Right lobe of liver (tissue), 6 donors: Measurements from ENCODE around the gene SLC35B4. TPM values are rescaled to one million over a fixed set of nuclear protein-coding genes. Genes with fewer than 3 reads are reported as not detected.

ENCODE experiments used
- ATAC-seq, 4 donors: fragments of 200-7000 bp; cut with Tn5 transposase; one replicate each; pipeline ENCODE4 v1.9.1; 2020; ENCODE audit warnings: mild to moderate bottlenecking in 4 of 4, moderate library complexity in 4 of 4
- DNase-seq, 3 donors: peaks; one replicate each; pipeline ENCODE4 v3.0.0-alpha.2; 2020
- H3K27ac ChIP-seq, 3 donors: fragments of 200-600 bp; one replicate each; pipeline ENCODE4 v1.8.0; 2022
- H3K27me3 ChIP-seq, 2 donors: fragments of 200-600 bp; one replicate each; pipeline ENCODE4 v1.8.0; 2022
- H3K36me3 ChIP-seq, 4 donors: fragments of 200-600 bp; sonication (generic) in 1 of 4; one replicate each; pipeline versions ENCODE4 v1.5.1 to v1.8.0; 2017 to 2022; ENCODE audit warnings: control low read depth in 1 of 4
- H3K4me1 ChIP-seq, 4 donors: fragments of 200-600 bp; sonication (generic) in 1 of 4; one replicate each; pipeline versions ENCODE4 v1.5.1 to v1.8.0; 2017 to 2022; ENCODE audit warnings: control low read depth in 1 of 4
- H3K4me3 ChIP-seq, 3 donors: fragments of 200-600 bp; one replicate each; pipeline ENCODE4 v1.8.0; 2022
- H3K9me3 ChIP-seq, 4 donors: fragments of 200-600 bp; sonication (generic) in 1 of 4; one replicate each; pipeline versions ENCODE4 v1.5.1 to v1.8.0; 2017 to 2022; ENCODE audit warnings: control low read depth in 1 of 4
- CTCF ChIP-seq, 4 donors: fragments of 200-600 bp in 3 of 4; fragments of 450-650 bp in 1 of 4; IDR thresholded peaks; one replicate each; pipeline versions ENCODE4 v1.5.1 to v1.8.0; 2016 to 2022; ENCODE audit warnings: antibody characterized with exemption in 4 of 4, mild to moderate bottlenecking in 2 of 4
- POLR2A ChIP-seq: fragments of 450-650 bp; IDR thresholded peaks from one replicate; pipeline ENCODE4 v1.6.1; 2017; ENCODE audit warnings: antibody characterized with exemption, mild to moderate bottlenecking
- WGBS: methylation state at CpG from one replicate; pipeline ENCODE4 v1.1.6; 2018; ENCODE audit warnings: low coverage, low lambda C conversion rate; ENCODE audit not compliant: insufficient coverage; ENCODE audit errors: missing lambda C conversion rate; 5-methylcytosine and 5-hydroxymethylcytosine counted together
- intact Hi-C, 2 donors: fragments of 100-400 bp; cut with DNase I; formaldehyde crosslinking; loops; one replicate each; pipeline versions ENCODE4 v1.11.2 to v1.14.1; 2022
- total RNA-seq, 6 experiments: library from RNA; depleted of rRNA in 2 of 6; stranded (reverse); fragments of >200 nt in 2 of 6; fragmentation: NEBNext Ultra II Directional in 3 of 6; extraction: Animal tissue kit (Norgen Biotek cat#: 25700) in 3 of 6; gene quantifications; one replicate each; pipeline versions ENCODE4 v1.1.0 to v1.2.4, GENCODE V29; 2016 to 2023
- donor health status: DM: no; HTN: yes; CAD: no.
- donor health status: DM: no; HTN: no; CAD: no.
- donor health status: DM: no; HTN: no; CAD: no.
- donor health status: DM: no; HTN: yes; CAD: no.
- donor health status: DM: no; HTN: yes; CAD: no.

The SLC35B4 gene
- total RNA-seq, 6 experiments from 2014 or later = 8.9 to 13.5 (median 10.4) TPM

- no peaks in the 10 kb centered on the region for H3K9me3 ChIP-seq
- no peaks in the 10 kb centered on the region for H3K27me3 ChIP-seq
- no peak for TF ChIP-seq POLR2A
- TF ChIP-seq CTCF (IDR thresholded peaks at IDR 0.05) = no peak
- peaks cover 0 to 12% (median 0%) of the 10 kb centered on the region in 4 donors for H3K4me1 ChIP-seq
- intact Hi-C loops = no loop called here
- peak overlapping the region; percentile 74 to 91 (median 75) for H3K27ac ChIP-seq
- no peaks in the 10 kb centered on the region for H3K36me3 ChIP-seq
- WGBS = 17% methylated on average over 15 of the region's 20 CpGs
- ATAC-seq (peak; percentile 3 to 39 (median 20)), DNase-seq (no peak)
- peak overlapping the region; percentile 75 to 100 (median 83) for H3K4me3 ChIP-seq
Observed at GRCh38 chr7:134315679-134316538, 821 bp downstream of the SLC35B4 start.

GRCh38 chr7:134313543-134313942, 3.2 kb downstream of the SLC35B4 start:
- Histone ChIP-seq H3K36me3 (no peaks in the 10 kb centered on the region), H3K27me3 (no peaks in the 10 kb centered on the region), H3K4me1 (peaks cover 0 to 12% (median 0%) of the 10 kb centered on the region in 4 donors), H3K4me3 (no peak overlapping the region), H3K9me3 (no peaks in the 10 kb centered on the region), H3K27ac (no peak overlapping the region)
- 100% methylated on average over 1 of the region's 1 CpG for WGBS
- DNase-seq = no peak
- intact Hi-C loops = no loop called here
- no peak for TF ChIP-seq CTCF (IDR thresholded peaks at IDR 0.05)
- TF ChIP-seq POLR2A = no peak
- ATAC-seq = no peak

- 87% methylated on average over 6 of the region's 6 CpGs for WGBS
- ATAC-seq (no peak), DNase-seq (no peak)
- intact Hi-C loops = no loop called here
- TF ChIP-seq CTCF (IDR thresholded peaks at IDR 0.05) (no peak), POLR2A (no peak)
- no peaks in the 10 kb centered on the region for H3K9me3 ChIP-seq
- H3K36me3 ChIP-seq = no peaks in the 10 kb centered on the region
- no peaks in the 10 kb centered on the region for H3K27me3 ChIP-seq
- H3K4me1 ChIP-seq = peaks cover 0 to 12% (median 0%) of the 10 kb centered on the region in 4 donors
- H3K27ac ChIP-seq = no peak overlapping the region
- no peak overlapping the region for H3K4me3 ChIP-seq
Observed at GRCh38 chr7:134312717-134313116, 4.0 kb downstream of the SLC35B4 start.

- Histone ChIP-seq H3K4me1 (peaks cover 0 to 12% (median 0%) of the 10 kb centered on the region in 4 donors), H3K36me3 (no peaks in the 10 kb centered on the region), H3K27me3 (no peaks in the 10 kb centered on the region), H3K4me3 (no peak overlapping the region), H3K9me3 (no peaks in the 10 kb centered on the region), H3K27ac (no peak overlapping the region)
- intact Hi-C loops = no loop called here
- ATAC-seq (no peak), DNase-seq (no peak)
- TF ChIP-seq POLR2A = no peak
- no peak for TF ChIP-seq CTCF (IDR thresholded peaks at IDR 0.05)
- 95% methylated on average over 4 of the region's 4 CpGs for WGBS
Observed at GRCh38 chr7:134311807-134312206, 4.9 kb downstream of the SLC35B4 start.
